Measurements from ENCODE around the gene TJP1. TPM values are rescaled to one million over a fixed set of nuclear protein-coding genes. Genes with fewer than 3 reads are reported as not detected.

The TJP1 gene
- total RNA-seq, 4 donors from 2014 or later, result 33.2 to 47.2 (median 42.9) TPM

DNA sequence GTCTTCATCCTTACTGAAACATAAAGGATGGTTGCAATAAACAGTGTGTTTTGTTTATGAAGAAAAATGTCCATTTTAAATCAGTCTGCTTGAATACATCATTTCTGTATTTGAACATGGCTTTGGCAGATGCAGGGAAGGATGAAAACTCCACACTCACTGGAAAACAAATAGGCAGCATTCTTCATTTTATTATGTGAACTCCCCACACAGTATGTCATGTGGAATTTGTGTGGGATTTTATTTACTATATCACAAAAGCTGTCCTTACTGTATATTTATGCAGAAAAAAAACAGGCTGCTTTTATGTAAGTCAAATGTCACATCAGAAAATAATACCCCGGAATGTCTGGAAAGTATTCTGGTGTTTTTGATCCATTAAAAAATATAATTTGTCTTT is 44.1 kb upstream of the TJP1 start:
- no peak overlapping the region for H3K4me3 ChIP-seq
- intact Hi-C loops (cut with DNase I; ENCODE audit: low total_unique reads), result no loop called here
- in situ Hi-C loops (cut with MboI; ENCODE audit: low sequenced_read_pairs in 4 of 4), result no loop called here
- TF ChIP-seq POLR2A (IDR thresholded peaks at IDR 0.05), result no peak
- TF ChIP-seq CTCF (IDR thresholded peaks at IDR 0.05 in 4 of 5, conservative IDR thresholded peaks at IDR 0.05 in 1 of 5), result no peak
- DNase-seq, result no peak
- no peaks in the 10 kb centered on the region for H3K36me3 ChIP-seq
- no peaks in the 10 kb centered on the region for H3K4me1 ChIP-seq
- no peaks in the 10 kb centered on the region for H3K9me3 ChIP-seq
- no peak for ATAC-seq
- no peaks in the 10 kb centered on the region for H3K27me3 ChIP-seq
- no peak overlapping the region for H3K27ac ChIP-seq

GRCh38 chr15:29864501-29864900 is 42.2 kb upstream of the TJP1 start:
- in situ Hi-C loops (cut with MboI; ENCODE audit: low sequenced_read_pairs in 4 of 4), result no loop called here
- Histone ChIP-seq H3K4me1 (no peaks in the 10 kb centered on the region), H3K27ac (peak overlapping the region in 2 of 4 donors; percentile 33 to 48), H3K4me3 (no peak overlapping the region), H3K9me3 (no peaks in the 10 kb centered on the region), H3K27me3 (no peaks in the 10 kb centered on the region), H3K36me3 (no peaks in the 10 kb centered on the region)
- no peak for DNase-seq
- intact Hi-C loops (cut with DNase I; ENCODE audit: low total_unique reads), result no loop called here
- ATAC-seq, result no peak
- TF ChIP-seq POLR2A (IDR thresholded peaks at IDR 0.05) (no peak), CTCF (IDR thresholded peaks at IDR 0.05 in 4 of 5, conservative IDR thresholded peaks at IDR 0.05 in 1 of 5) (no peak)

GRCh38 chr15:29863438-29863837 is 41.2 kb upstream of the TJP1 start:
- no peaks in the 10 kb centered on the region for H3K9me3 ChIP-seq
- no peaks in the 10 kb centered on the region for H3K4me1 ChIP-seq
- in situ Hi-C loops (cut with MboI; ENCODE audit: low sequenced_read_pairs in 4 of 4) (no loop called here), intact Hi-C loops (cut with DNase I; ENCODE audit: low total_unique reads) (no loop called here)
- no peaks in the 10 kb centered on the region for H3K27me3 ChIP-seq
- no peak for DNase-seq
- no peak for TF ChIP-seq CTCF (IDR thresholded peaks at IDR 0.05 in 4 of 5, conservative IDR thresholded peaks at IDR 0.05 in 1 of 5)
- TF ChIP-seq POLR2A (IDR thresholded peaks at IDR 0.05), result no peak
- H3K36me3 ChIP-seq, result no peaks in the 10 kb centered on the region
- no peak overlapping the region for H3K27ac ChIP-seq
- H3K4me3 ChIP-seq, result no peak overlapping the region
- no peak for ATAC-seq

GRCh38 chr15:29862271-29862670 is 40.0 kb upstream of the TJP1 start:
- TF ChIP-seq CTCF (IDR thresholded peaks at IDR 0.05 in 4 of 5, conservative IDR thresholded peaks at IDR 0.05 in 1 of 5) (no peak), POLR2A (IDR thresholded peaks at IDR 0.05) (no peak)
- Histone ChIP-seq H3K4me3 (no peak overlapping the region), H3K4me1 (no peaks in the 10 kb centered on the region), H3K9me3 (no peaks in the 10 kb centered on the region), H3K36me3 (no peaks in the 10 kb centered on the region), H3K27me3 (no peaks in the 10 kb centered on the region), H3K27ac (no peak overlapping the region)
- no peak for ATAC-seq
- DNase-seq, result no peak
- intact Hi-C loops (cut with DNase I; ENCODE audit: low total_unique reads) (no loop called here), in situ Hi-C loops (cut with MboI; ENCODE audit: low sequenced_read_pairs in 4 of 4) (no loop called here)

- no peak for ATAC-seq
- no peaks in the 10 kb centered on the region for H3K27me3 ChIP-seq
- no peaks in the 10 kb centered on the region for H3K4me1 ChIP-seq
- H3K36me3 ChIP-seq, result no peaks in the 10 kb centered on the region
- intact Hi-C loops (cut with DNase I; ENCODE audit: low total_unique reads) (no loop called here), in situ Hi-C loops (cut with MboI; ENCODE audit: low sequenced_read_pairs in 4 of 4) (no loop called here)
- TF ChIP-seq POLR2A (IDR thresholded peaks at IDR 0.05) (no peak), CTCF (IDR thresholded peaks at IDR 0.05 in 4 of 5, conservative IDR thresholded peaks at IDR 0.05 in 1 of 5) (no peak)
- H3K27ac ChIP-seq, result no peak overlapping the region
- no peaks in the 10 kb centered on the region for H3K9me3 ChIP-seq
- DNase-seq, result no peak
- no peak overlapping the region for H3K4me3 ChIP-seq
These were observed 38.6 kb upstream of the TJP1 start for GRCh38 chr15:29860872-29861271.
